B cell (primary cell): ENCODE results near the gene UCKL1. TPM values are rescaled to one million over a fixed set of nuclear protein-coding genes. Genes with fewer than 3 reads are reported as not detected.

Source experiments
- ATAC-seq: fragments of 200-7000 bp; cut with Tn5 transposase; one replicate; pipeline ENCODE4 v1.10.0; 2021; ENCODE audit warnings: low read depth, mild to moderate bottlenecking, moderate number of reproducible peaks, moderate library complexity
- CTCF ChIA-PET: fragments of 350-600 bp; sonication (Branson Sonifier 250); formaldehyde crosslinking; loops from one replicate; lab custom pipeline; 2021; ENCODE audit warnings: antibody characterized with exemption, inconsistent platforms; lab: Charles Lee
- POLR2A ChIA-PET: fragments of 350-600 bp; sonication (Branson Sonifier 250); formaldehyde crosslinking; loops from one replicate; lab custom pipeline; 2021; ENCODE audit warnings: antibody characterized with exemption; lab: Charles Lee
- DNase-seq: peaks from one replicate; pipeline ENCODE4 v3.0.0; 2013
- H2AFZ ChIP-seq: 2 replicates; pipeline ENCODE4 v1.6.1; 2012; ENCODE audit warnings: mild to moderate bottlenecking, low read depth, low read length; ENCODE audit not compliant: insufficient read depth, poor library complexity, severe bottlenecking
- H3K27ac ChIP-seq, 2 donors: 1 replicate in 1 of 2; 2 replicates in 1 of 2; pipeline ENCODE4 v1.5.1; 2012 to 2013; ENCODE audit warnings: low read length in 2 of 2, mild to moderate bottlenecking in 2 of 2, moderate library complexity in 1 of 2
- H3K27me3 ChIP-seq, 4 experiments: fragments of 200-600 bp in 1 of 4; sonication (generic) in 1 of 4; replicated peaks in 1 of 4; 1 replicate in 2 of 4; 2 replicates in 2 of 4; pipeline versions ENCODE4 v1.6.1 to v1.7.0; 2013 to 2016; ENCODE audit warnings: low read length in 3 of 4, mild to moderate bottlenecking in 2 of 4, mixed read lengths in 1 of 4, moderate library complexity in 1 of 4; ENCODE audit not compliant: insufficient read depth in 4 of 4, control insufficient read depth in 3 of 4; ENCODE audit errors: control extremely low read depth in 1 of 4
- H3K36me3 ChIP-seq, 2 experiments: replicated peaks in 1 of 2; 1 replicate in 1 of 2; 2 replicates in 1 of 2; pipeline versions ENCODE4 v1.6.1 to v1.7.1; 2013; ENCODE audit warnings: low read length in 1 of 2; ENCODE audit not compliant: insufficient read depth in 2 of 2, control insufficient read depth in 1 of 2; ENCODE audit errors: control extremely low read depth in 1 of 2, extremely low read depth in 1 of 2
- H3K4me1 ChIP-seq, 2 donors: fragments of 200-600 bp in 1 of 2; sonication (generic) in 1 of 2; 1 replicate in 1 of 2; 2 replicates in 1 of 2; pipeline versions ENCODE4 v1.5.1 to v1.6.1; 2013 to 2017; ENCODE audit warnings: low read length in 2 of 2; ENCODE audit not compliant: control insufficient read depth in 2 of 2, insufficient read depth in 2 of 2
- H3K4me2 ChIP-seq: replicated peaks from 2 replicates; pipeline ENCODE3; 2012; ENCODE audit warnings: mild to moderate bottlenecking, low read depth, low read length; ENCODE audit not compliant: poor library complexity, severe bottlenecking
- H3K4me3 ChIP-seq, 5 experiments: fragments of 200-600 bp in 1 of 5; sonication (generic) in 1 of 5; 1 replicate in 3 of 5; 2 replicates in 2 of 5; pipeline versions ENCODE4 v1.5.1 to v1.7.0; 2011 to 2016; ENCODE audit warnings: low read length in 4 of 5, mild to moderate bottlenecking in 4 of 5, low read depth in 2 of 5, control low read depth in 1 of 5, moderate library complexity in 1 of 5; ENCODE audit not compliant: insufficient read depth in 1 of 5; ENCODE audit errors: control extremely low read depth in 1 of 5, extremely low read depth in 1 of 5
- H3K79me2 ChIP-seq: fragments of 200-600 bp; sonication (generic); one replicate; pipeline ENCODE4 v1.6.0; 2016; ENCODE audit warnings: low read length; ENCODE audit not compliant: control insufficient read depth, insufficient read depth
- H3K9ac ChIP-seq: fragments of 200-600 bp; sonication (generic); 2 replicates; pipeline ENCODE4 v1.6.1; 2017; ENCODE audit warnings: mild to moderate bottlenecking, low read length, moderate library complexity
- H3K9me3 ChIP-seq, 3 donors: one replicate each; pipeline versions ENCODE4 v1.6.1 to v1.7.1; 2013; ENCODE audit warnings: low read length in 2 of 3; ENCODE audit not compliant: control insufficient read depth in 2 of 3, insufficient read depth in 1 of 3; ENCODE audit errors: control extremely low read depth in 1 of 3
- H4K20me1 ChIP-seq: 2 replicates; pipeline ENCODE4 v1.6.0; 2012; ENCODE audit warnings: mild to moderate bottlenecking, low read length; ENCODE audit not compliant: insufficient read depth, control insufficient read depth, poor library complexity, severe bottlenecking
- H3K27ac Mint-ChIP-seq: one replicate; pipeline ENCODE4 v1.8.0; 2021; ENCODE audit warnings: mixed read lengths
- H3K27me3 Mint-ChIP-seq: one replicate; pipeline ENCODE4 v1.8.0; 2021; ENCODE audit warnings: mixed read lengths
- H3K4me1 Mint-ChIP-seq: one replicate; pipeline ENCODE4 v1.8.0; 2021; ENCODE audit warnings: mixed read lengths
- H3K4me3 Mint-ChIP-seq: one replicate; pipeline ENCODE4 v1.8.0; 2021; ENCODE audit warnings: mixed read lengths
- H3K9me3 Mint-ChIP-seq: one replicate; pipeline ENCODE4 v1.8.0; 2022; ENCODE audit warnings: mixed read lengths; ENCODE audit not compliant: insufficient read depth
- EZH2 ChIP-seq: IDR thresholded peaks from 2 replicates; pipeline ENCODE4 v1.6.1; 2012; ENCODE audit warnings: borderline replicate concordance, low read depth, mild to moderate bottlenecking, moderate library complexity, low read length; ENCODE audit not compliant: insufficient read depth, poor library complexity, severe bottlenecking
- WGBS: methylation state at CpG from one replicate; pipeline ENCODE4 v1.1.5; 2013; ENCODE audit warnings: missing lambda C conversion rate; ENCODE audit not compliant: insufficient coverage; 5-methylcytosine and 5-hydroxymethylcytosine counted together
- intact Hi-C: fragments of 100-400 bp; cut with micrococcal nuclease; formaldehyde crosslinking; loops from one replicate; pipeline ENCODE4 v1.10.0; 2022
- polyA plus RNA-seq: library from polyadenylated mRNA; depleted of rRNA; stranded (reverse); fragments of >200 nt; gene quantifications from 2 replicates; pipeline ENCODE4 v1.2.3, GENCODE V29; 2012
- total RNA-seq, 2 donors: library from RNA; stranded (reverse); fragments of 120-200 nt in 1 of 2; gene quantifications; 1 replicate in 1 of 2; 2 replicates in 1 of 2; pipeline versions ENCODE4 v1.2.3 to v1.2.4, GENCODE V29; 2013 to 2022
- TF ChIP-seq, protein P1 (sequence below): fragments of 200-600 bp; IDR thresholded peaks from one replicate; pipeline ENCODE4 v1.8.0; 2022; ENCODE audit warnings: antibody characterized with exemption, mild to moderate bottlenecking

UCKL1 gene
- total and polyA plus RNA-seq, 2 donors (not counting 1 experiment from before 2014, with no cell fraction given), result 106 to 199 TPM

- WGBS, result 97% methylated on average over 32 of the region's 39 CpGs
- Histone ChIP-seq H3K9ac (no peak overlapping the region), H4K20me1 (peaks cover 97% of the 10 kb centered on the region), H3K27ac (no peak overlapping the region), H3K9me3 (peaks cover 0 to 14% (median 0%) of the 10 kb centered on the region in 3 donors), H2AFZ (no peak overlapping the region), H3K4me2 (no peak overlapping the region), H3K79me2 (peaks cover 89% of the 10 kb centered on the region), H3K36me3 (peaks cover 0 to 39% of the 10 kb centered on the region in 2 experiments), H3K27me3 (no peaks in the 10 kb centered on the region), H3K4me3 (no peak overlapping the region), H3K4me1 (peaks cover 50 to 57% of the 10 kb centered on the region in 2 donors)
- Mint-ChIP-seq H3K4me1 (peaks cover 51% of the 10 kb centered on the region), H3K4me3 (no peak overlapping the region), H3K9me3 (no peaks in the 10 kb centered on the region), H3K27me3 (no peaks in the 10 kb centered on the region), H3K27ac (no peak overlapping the region)
- ChIA-PET CTCF (interaction anchor here (0.6 kb wide), 1 partner anchor 9 kb away, joined by 3 read pairs; no protein-coding TSS in a partner anchor), POLR2A (interaction anchor here (0.7 kb wide), 1 partner anchor 8 kb away, joined by 3 read pairs; no protein-coding TSS in a partner anchor)
- DNase-seq (no peak), ATAC-seq (no peak)
- TF ChIP-seq EZH2, result no peak
- TF ChIP-seq, protein P1, sequence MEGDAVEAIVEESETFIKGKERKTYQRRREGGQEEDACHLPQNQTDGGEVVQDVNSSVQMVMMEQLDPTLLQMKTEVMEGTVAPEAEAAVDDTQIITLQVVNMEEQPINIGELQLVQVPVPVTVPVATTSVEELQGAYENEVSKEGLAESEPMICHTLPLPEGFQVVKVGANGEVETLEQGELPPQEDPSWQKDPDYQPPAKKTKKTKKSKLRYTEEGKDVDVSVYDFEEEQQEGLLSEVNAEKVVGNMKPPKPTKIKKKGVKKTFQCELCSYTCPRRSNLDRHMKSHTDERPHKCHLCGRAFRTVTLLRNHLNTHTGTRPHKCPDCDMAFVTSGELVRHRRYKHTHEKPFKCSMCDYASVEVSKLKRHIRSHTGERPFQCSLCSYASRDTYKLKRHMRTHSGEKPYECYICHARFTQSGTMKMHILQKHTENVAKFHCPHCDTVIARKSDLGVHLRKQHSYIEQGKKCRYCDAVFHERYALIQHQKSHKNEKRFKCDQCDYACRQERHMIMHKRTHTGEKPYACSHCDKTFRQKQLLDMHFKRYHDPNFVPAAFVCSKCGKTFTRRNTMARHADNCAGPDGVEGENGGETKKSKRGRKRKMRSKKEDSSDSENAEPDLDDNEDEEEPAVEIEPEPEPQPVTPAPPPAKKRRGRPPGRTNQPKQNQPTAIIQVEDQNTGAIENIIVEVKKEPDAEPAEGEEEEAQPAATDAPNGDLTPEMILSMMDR, result no peak
- intact Hi-C loops, result no loop called here
These were observed 10.0 kb downstream of the UCKL1 start for GRCh38 chr20:63945921-63946920.
